HG03378 (cell line): Measurements from ENCODE around the gene CRYBB1.

Source experiments
- ATAC-seq: cut with Tn5 transposase; IDR thresholded peaks from one replicate; pipeline ENCODE4 v1.9.1; 2021; ENCODE audit warnings: mild to moderate bottlenecking, moderate library complexity; ENCODE audit not compliant: unreplicated experiment

CRYBB1 gene

GRCh38 chr22:26617271-26618199 is at the start of gene CRYBB1:
Gene CRYBB1, minus strand, starts transcription at chr22:26618027. Its CDS starts 1,708 bp downstream, at chr22:26616319.
- no peak for ATAC-seq

- no peak for ATAC-seq
Observed at GRCh38 chr22:26667140-26667539, 49.3 kb upstream of the CRYBB1 start.

DNA sequence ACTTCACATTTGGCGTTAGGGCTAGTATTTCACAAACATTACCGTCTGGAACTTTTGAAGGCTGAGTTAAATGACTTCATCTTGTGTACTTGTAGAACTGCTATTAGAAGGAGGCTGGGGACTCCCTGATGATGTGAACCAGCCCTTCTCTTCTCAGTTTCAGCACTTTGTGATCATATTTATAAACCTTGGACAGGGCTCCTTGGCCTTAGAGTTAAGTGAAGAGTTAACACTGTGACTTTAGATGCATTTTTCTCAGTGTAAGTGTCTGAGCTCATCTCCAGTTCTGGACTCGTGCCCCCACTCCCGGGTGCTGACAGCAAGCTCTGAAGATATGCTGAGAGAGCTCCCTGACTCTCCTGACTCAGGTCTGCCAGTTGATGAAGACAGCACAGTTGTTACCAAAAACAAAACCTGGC is 48.0 kb upstream of the CRYBB1 start:
- peak; percentile 8 for ATAC-seq

- no peak for ATAC-seq
Observed at GRCh38 chr22:26663374-26663923, 45.6 kb upstream of the CRYBB1 start.

- ATAC-seq, result no peak
Observed at GRCh38 chr22:26662160-26662559, 44.3 kb upstream of the CRYBB1 start.

DNA sequence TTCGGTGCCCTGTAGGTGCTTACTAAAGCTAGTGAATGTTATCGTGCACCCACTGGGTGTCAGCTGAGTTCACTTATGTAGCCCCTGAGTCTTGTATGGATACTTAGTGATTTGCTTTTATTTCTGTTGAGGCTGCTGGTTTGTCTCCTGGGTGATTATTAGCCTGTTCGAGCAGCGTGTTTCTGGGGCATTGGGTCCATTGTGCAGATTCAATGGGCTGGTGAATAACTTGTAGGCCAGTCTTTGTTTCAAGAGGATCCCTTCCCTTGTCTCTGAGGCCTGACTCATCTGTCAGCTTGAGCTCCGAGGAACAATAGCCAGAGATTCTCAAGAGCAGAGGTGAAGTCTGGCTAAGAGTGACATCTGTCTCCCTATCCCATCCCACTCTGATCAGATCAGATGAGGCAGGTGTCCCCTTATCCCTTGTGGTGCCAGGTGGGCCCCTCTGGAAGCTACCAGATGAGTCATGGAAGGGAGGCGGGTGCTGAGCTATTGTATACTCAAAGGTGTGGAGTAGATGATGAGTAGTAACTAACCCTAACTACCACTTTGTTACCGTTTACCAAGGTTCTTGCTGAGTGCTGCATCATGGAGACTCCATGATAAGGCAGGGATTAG is 43.2 kb upstream of the CRYBB1 start:
- ATAC-seq, result no peak

- no peak for ATAC-seq
Observed at GRCh38 chr22:26660356-26660755, 42.5 kb upstream of the CRYBB1 start.

GRCh38 chr22:26658671-26659478 is 41.0 kb upstream of the CRYBB1 start:
- ATAC-seq, result peak; percentile 63

- ATAC-seq, result no peak
Observed at GRCh38 chr22:26658161-26658560, 40.3 kb upstream of the CRYBB1 start.

GRCh38 chr22:26656891-26657851 is 39.3 kb upstream of the CRYBB1 start, which contains the start of gene MIAT:
Gene MIAT, plus strand, starts transcription at chr22:26657588.
- ATAC-seq, result no peak

GRCh38 chr22:26651815-26652214 is 34.0 kb upstream of the CRYBB1 start:
- no peak for ATAC-seq

DNA sequence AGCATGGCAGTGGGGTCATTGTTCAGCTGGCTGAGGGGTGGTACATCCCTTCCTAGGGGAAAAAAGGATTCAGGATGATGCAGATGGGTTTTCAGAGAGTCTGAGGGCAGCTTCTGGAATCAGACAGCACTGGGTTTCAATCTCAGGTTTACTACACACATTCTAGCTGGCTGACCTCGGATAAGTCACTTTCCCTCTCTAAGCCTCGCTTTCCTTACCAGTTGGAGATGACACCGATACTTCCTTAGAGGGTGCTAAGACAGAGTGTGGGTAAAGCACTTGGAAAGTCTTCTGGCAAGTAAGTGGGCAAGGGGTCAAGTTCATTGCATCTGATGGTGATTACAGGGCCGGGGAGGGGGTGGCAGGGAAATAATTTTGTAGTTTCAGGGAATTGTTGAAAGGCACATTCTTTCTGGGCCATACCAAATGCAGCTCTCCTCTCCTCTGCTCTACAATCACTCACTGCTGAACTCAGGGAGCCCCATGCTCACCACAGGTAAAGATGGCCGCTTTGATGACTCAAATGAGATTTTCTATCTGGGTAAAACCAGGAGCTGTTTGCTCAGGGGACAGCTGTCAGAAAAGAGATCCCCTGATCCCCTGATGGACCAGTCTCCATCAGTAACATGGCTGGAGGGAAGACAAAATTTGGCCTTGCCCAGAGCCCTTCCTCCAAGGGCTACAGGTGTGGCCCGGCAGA is 33.0 kb upstream of the CRYBB1 start:
- ATAC-seq, result no peak

DNA sequence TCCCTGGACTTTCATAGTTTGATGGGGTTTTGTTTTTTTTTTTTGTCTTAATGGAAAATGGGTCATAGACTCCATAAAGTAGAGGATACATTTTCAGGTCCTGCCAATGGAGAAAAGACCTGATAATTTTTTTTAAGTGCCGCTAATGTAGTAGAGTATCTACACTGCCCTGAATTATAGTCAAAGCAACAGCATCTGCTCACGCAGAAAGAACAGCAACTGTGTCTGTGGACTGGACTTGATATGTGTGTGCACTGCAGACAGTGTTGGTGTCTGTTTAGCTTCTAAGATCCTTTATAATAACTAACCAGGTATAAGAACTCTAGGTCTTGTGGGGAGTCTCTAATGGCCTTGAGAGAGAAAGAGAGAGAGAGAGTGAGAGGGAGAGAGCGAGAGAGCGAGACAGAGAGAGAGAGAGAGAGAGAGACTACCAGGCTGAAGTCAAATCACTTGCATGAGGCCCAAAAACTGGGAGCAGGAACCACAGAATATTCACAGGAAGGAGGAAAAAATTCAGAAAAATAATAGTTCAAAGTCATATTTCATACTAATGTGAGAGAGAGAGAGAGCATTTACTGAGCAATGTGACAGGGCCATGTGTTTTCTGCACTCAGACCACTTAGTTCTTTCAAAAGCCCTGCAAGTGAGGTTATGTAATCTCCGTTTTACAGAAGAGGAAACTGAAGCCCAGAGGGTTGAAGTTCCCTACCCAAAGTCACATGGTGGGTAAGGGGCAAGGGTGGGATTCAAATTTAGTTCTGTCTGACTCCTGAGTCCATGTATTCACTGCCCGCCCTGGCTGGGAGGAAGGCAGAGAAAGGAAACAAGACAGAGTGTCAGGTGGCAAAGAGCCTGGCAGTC is 30.9 kb upstream of the CRYBB1 start:
- ATAC-seq, result no peak

GRCh38 chr22:26648011-26648497 is 30.2 kb upstream of the CRYBB1 start:
- no peak for ATAC-seq

- ATAC-seq, result no peak
Observed at GRCh38 chr22:26646158-26646557, 28.3 kb upstream of the CRYBB1 start.

- no peak for ATAC-seq
Observed at GRCh38 chr22:26643418-26644100, 25.7 kb upstream of the CRYBB1 start.
